PC-3 (cell line): ENCODE results near the gene ARHGEF25.
"Not testable (repeated sequence)": the region's sequence is repeated elsewhere in the genome, so short reads cannot be mapped to it uniquely, and the experiment has no call there.

ENCODE experiments used
- EZH2 ChIP-seq: fragments of 300-600 bp; sonication (generic); IDR thresholded peaks from one replicate; pipeline ENCODE4 v1.6.1; 2017; ENCODE audit warnings: antibody characterized with exemption, mild to moderate bottlenecking, low read length; ENCODE audit not compliant: unreplicated experiment
- TF ChIP-seq, protein P1 (sequence below): fragments of 300-600 bp; sonication (generic); conservative IDR thresholded peaks from 2 replicates; pipeline ENCODE4 v1.5.1; 2017; ENCODE audit warnings: antibody characterized with exemption, low read depth, mild to moderate bottlenecking, low read length

DNA sequence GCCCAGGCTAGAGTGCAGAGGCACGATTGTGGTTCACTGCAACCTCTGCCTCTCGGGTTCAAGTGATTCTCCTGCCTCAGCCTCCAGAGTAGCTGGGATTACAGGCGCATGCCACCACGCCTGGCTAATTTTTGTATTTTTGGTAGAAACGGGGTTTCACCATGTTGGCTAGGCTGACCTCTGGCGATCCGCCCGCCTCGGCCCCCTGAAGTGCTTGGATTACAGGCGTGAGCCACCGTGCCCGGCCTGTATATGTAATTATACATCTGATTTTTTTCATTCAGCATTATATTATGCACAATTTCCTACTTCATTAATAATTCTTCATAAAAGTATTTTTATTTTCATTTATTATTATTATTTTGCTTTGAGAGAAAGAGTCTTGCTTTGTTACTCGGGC is 40.8 kb upstream of the ARHGEF25 start:
- TF ChIP-seq, protein P1, sequence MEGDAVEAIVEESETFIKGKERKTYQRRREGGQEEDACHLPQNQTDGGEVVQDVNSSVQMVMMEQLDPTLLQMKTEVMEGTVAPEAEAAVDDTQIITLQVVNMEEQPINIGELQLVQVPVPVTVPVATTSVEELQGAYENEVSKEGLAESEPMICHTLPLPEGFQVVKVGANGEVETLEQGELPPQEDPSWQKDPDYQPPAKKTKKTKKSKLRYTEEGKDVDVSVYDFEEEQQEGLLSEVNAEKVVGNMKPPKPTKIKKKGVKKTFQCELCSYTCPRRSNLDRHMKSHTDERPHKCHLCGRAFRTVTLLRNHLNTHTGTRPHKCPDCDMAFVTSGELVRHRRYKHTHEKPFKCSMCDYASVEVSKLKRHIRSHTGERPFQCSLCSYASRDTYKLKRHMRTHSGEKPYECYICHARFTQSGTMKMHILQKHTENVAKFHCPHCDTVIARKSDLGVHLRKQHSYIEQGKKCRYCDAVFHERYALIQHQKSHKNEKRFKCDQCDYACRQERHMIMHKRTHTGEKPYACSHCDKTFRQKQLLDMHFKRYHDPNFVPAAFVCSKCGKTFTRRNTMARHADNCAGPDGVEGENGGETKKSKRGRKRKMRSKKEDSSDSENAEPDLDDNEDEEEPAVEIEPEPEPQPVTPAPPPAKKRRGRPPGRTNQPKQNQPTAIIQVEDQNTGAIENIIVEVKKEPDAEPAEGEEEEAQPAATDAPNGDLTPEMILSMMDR: not testable (repeated sequence)
- TF ChIP-seq EZH2: not testable (repeated sequence)
